Lower leg skin (tissue), 4 donors: ENCODE results near the gene RTN4IP1. TPM values are rescaled to one million over a fixed set of nuclear protein-coding genes. Genes with fewer than 3 reads are reported as not detected.

Experiments
- DNase-seq, 2 donors: peaks; one replicate each; pipeline ENCODE4 v3.0.0-alpha.2; 2019; ENCODE audit warnings: low spot score in 2 of 2
- H3K4me3 ChIP-seq: fragments of 200-600 bp; sonication (generic); 2 replicates; pipeline ENCODE4 v1.5.1; 2017; ENCODE audit warnings: mild to moderate bottlenecking, low read depth; ENCODE audit not compliant: poor library complexity, severe bottlenecking
- POLR2A ChIP-seq, 2 donors: fragments of 450-650 bp; IDR thresholded peaks; one replicate each; pipeline ENCODE4 v1.6.1; 2016 to 2017; ENCODE audit warnings: antibody characterized with exemption in 2 of 2, mild to moderate bottlenecking in 1 of 2, moderate library complexity in 1 of 2
- WGBS, 2 donors: methylation state at CpG; one replicate each; pipeline ENCODE4 v1.1.5; 2018; 5-methylcytosine and 5-hydroxymethylcytosine counted together
- intact Hi-C: fragments of 100-400 bp; cut with DNase I; formaldehyde crosslinking; loops from one replicate; pipeline ENCODE4 v1.15.0; 2023; ENCODE audit warnings: low total_unique reads
- total RNA-seq, 4 donors: library from RNA; depleted of rRNA; stranded (reverse); fragments of >200 nt; gene quantifications; one replicate each; pipeline ENCODE4 v1.1.0, GENCODE V29; 2016
- TF ChIP-seq, protein P1 (sequence below), 3 donors: fragments of 450-650 bp; IDR thresholded peaks; one replicate each; pipeline ENCODE4 v1.5.1; 2016; ENCODE audit warnings: antibody characterized with exemption in 3 of 3, mild to moderate bottlenecking in 3 of 3, moderate library complexity in 2 of 3

RTN4IP1 gene
- total RNA-seq, 4 donors from 2014 or later: 0.80 to 4.1 (median 2.5) TPM

DNA sequence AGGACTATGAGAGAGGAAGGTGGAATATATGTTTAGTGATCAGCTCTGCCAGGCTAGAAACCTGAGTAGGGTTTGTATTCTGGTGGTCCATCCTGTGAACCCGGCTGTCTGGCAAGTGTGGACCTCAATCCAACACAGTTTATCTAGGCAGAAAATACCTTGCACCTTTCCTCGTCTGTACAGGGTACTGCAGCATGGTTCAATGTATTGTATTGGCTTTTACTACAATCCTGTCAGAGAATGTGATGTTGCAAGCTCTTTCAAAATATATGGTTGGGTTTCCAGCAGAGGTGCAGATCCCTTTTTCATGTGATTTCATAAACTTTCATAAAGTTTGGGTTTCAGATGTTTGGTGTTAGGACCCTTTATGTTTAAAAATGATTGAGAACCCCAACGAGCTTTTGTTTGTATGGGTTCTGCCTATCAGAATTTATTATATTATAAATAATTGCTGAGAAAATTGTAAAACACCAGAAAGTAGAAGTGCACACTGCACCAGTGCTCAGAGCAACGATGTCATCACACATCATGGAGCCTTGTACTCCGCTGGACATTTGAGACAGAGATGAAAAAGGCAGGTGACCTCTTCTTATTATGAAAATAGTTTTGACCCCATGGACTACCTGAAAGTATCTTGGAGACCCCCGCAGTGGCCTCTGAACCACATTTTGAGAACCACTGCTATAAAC lies 106.6 kb downstream of the RTN4IP1 start:
- TF ChIP-seq POLR2A (IDR thresholded peaks at IDR 0.05): no peak
- TF ChIP-seq, protein P1, sequence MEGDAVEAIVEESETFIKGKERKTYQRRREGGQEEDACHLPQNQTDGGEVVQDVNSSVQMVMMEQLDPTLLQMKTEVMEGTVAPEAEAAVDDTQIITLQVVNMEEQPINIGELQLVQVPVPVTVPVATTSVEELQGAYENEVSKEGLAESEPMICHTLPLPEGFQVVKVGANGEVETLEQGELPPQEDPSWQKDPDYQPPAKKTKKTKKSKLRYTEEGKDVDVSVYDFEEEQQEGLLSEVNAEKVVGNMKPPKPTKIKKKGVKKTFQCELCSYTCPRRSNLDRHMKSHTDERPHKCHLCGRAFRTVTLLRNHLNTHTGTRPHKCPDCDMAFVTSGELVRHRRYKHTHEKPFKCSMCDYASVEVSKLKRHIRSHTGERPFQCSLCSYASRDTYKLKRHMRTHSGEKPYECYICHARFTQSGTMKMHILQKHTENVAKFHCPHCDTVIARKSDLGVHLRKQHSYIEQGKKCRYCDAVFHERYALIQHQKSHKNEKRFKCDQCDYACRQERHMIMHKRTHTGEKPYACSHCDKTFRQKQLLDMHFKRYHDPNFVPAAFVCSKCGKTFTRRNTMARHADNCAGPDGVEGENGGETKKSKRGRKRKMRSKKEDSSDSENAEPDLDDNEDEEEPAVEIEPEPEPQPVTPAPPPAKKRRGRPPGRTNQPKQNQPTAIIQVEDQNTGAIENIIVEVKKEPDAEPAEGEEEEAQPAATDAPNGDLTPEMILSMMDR (IDR thresholded peaks at IDR 0.05): no peak
- intact Hi-C loops: no loop called here
- no peak overlapping the region for H3K4me3 ChIP-seq
- DNase-seq: no peak
- WGBS, 2 donors: 78 to 79% methylated on average over 6 of the region's 6 CpGs

Other genes starting within 250 kb of the RTN4IP1 start
- 1 to 10 TPM; 5.3 to 8.0 (median 6.2) TPM for gene QRSL1, start 80 bp upstream of the RTN4IP1 start, total RNA-seq